NCI-H2196 (cell line): Measurements from ENCODE around the gene TMEM170B.
A peak's percentile ranks its signal among the peaks of the same experiment; 100 is the strongest.

Experiments used
- DNase-seq: peaks from one replicate; lab custom pipeline; 2025; ENCODE audit not compliant: unreplicated experiment; lab: John Stamatoyannopoulos, UW

The TMEM170B gene

GRCh38 chr6:11537229-11538051 lies at the start of gene TMEM170B:
Gene TMEM170B, plus strand, starts transcription at chr6:11537749. Its CDS starts 529 bp downstream, at chr6:11538278.
- peak; percentile 95 for DNase-seq

- DNase-seq: no peak
Measured at GRCh38 chr6:11490996-11491395, 46.6 kb upstream of the TMEM170B start.

- no peak for DNase-seq
Measured at GRCh38 chr6:11491596-11492463, 45.7 kb upstream of the TMEM170B start.

- no peak for DNase-seq
Measured at GRCh38 chr6:11492464-11493290, 44.9 kb upstream of the TMEM170B start.

- no peak for DNase-seq
Measured at GRCh38 chr6:11493974-11494373, 43.6 kb upstream of the TMEM170B start.

- DNase-seq: no peak
Measured at GRCh38 chr6:11494786-11495564, 42.6 kb upstream of the TMEM170B start.

- DNase-seq: no peak
Measured at GRCh38 chr6:11495565-11496145, 41.9 kb upstream of the TMEM170B start.

GRCh38 chr6:11496152-11497060 lies 41.1 kb upstream of the TMEM170B start:
- peak; percentile 56 for DNase-seq

- no peak for DNase-seq
Measured at GRCh38 chr6:11497107-11497506, 40.4 kb upstream of the TMEM170B start.

GRCh38 chr6:11497881-11498280 lies 39.7 kb upstream of the TMEM170B start:
- no peak for DNase-seq

GRCh38 chr6:11500008-11500407 lies 37.5 kb upstream of the TMEM170B start:
- DNase-seq: no peak

GRCh38 chr6:11509471-11509870 lies 28.1 kb upstream of the TMEM170B start:
- DNase-seq: no peak

GRCh38 chr6:11514672-11515071 lies 22.9 kb upstream of the TMEM170B start:
- no peak for DNase-seq

- DNase-seq: no peak
Measured at GRCh38 chr6:11515763-11516162, 21.8 kb upstream of the TMEM170B start.

- DNase-seq: no peak
Measured at GRCh38 chr6:11522812-11523605, 14.5 kb upstream of the TMEM170B start.

- no peak for DNase-seq
Measured at GRCh38 chr6:11525468-11526155, 11.9 kb upstream of the TMEM170B start.

- DNase-seq: no peak
Measured at GRCh38 chr6:11526156-11526505, 11.4 kb upstream of the TMEM170B start.
